SH-SY5Y (cell line): ENCODE data around the gene PDGFRA.

Experiments used
- GATA2 ChIP-seq: IDR thresholded peaks from 2 replicates; pipeline ENCODE4 v1.6.1; 2011; ENCODE audit warnings: mild to moderate bottlenecking, low read depth, low read length
- GATA3 ChIP-seq: IDR thresholded peaks from 2 replicates; pipeline ENCODE4 v1.6.1; 2011; ENCODE audit warnings: low read depth, mild to moderate bottlenecking, low read length, moderate library complexity

GRCh38 chr4:54282837-54283236 lies 53.7 kb downstream of the PDGFRA start:
- TF ChIP-seq GATA2 (no peak), GATA3 (no peak)
